T-cell (primary cell): Measurements from ENCODE around the gene CLASRP. TPM values are rescaled to one million over a fixed set of nuclear protein-coding genes. Genes with fewer than 3 reads are reported as not detected.
"Not testable (repeated sequence)": the region's sequence is repeated elsewhere in the genome, so short reads cannot be mapped to it uniquely, and the experiment has no call there.

ENCODE experiments used
- ATAC-seq, 4 experiments: fragments of 200-7000 bp in 3 of 4; fragments of 150-1000 bp in 1 of 4; cut with Tn5 transposase; replicated peaks in 1 of 4; 1 replicate in 3 of 4; 2 replicates in 1 of 4; pipeline ENCODE4 v1.10.0; 2021; ENCODE audit warnings: moderate library complexity in 3 of 4, mild to moderate bottlenecking in 2 of 4, moderate number of reproducible peaks in 1 of 4
- CTCF ChIA-PET, 2 donors: fragments of 300-600 bp; sonication (Branson Sonifier 250); formaldehyde crosslinking; loops; one replicate each; lab custom pipeline; 2022; ENCODE audit warnings: antibody characterized with exemption in 2 of 2; lab: Charles Lee
- POLR2A ChIA-PET, 2 donors: fragments of 300-600 bp; sonication (Branson Sonifier 250); formaldehyde crosslinking; loops; one replicate each; lab custom pipeline; 2022; ENCODE audit warnings: antibody characterized with exemption in 2 of 2; lab: Charles Lee
- DNase-seq, 35 experiments: peaks; one replicate each; pipeline versions ENCODE4 v3.0.0 to v3.0.0-alpha.2; 2013 to 2023
- H3K27ac ChIP-seq: one replicate; pipeline ENCODE4 v1.5.1; 2013; ENCODE audit warnings: low read length
- H3K27me3 ChIP-seq, 2 experiments: replicated peaks in 1 of 2; 1 replicate in 1 of 2; 2 replicates in 1 of 2; pipeline versions ENCODE4 v1.6.1 to v1.7.0; 2013; ENCODE audit warnings: low read length in 1 of 2, mixed read lengths in 1 of 2; ENCODE audit not compliant: control insufficient read depth in 2 of 2, insufficient read depth in 2 of 2; ENCODE audit errors: extremely low read depth in 1 of 2
- H3K36me3 ChIP-seq, 2 donors: 1 replicate in 1 of 2; 2 replicates in 1 of 2; pipeline versions ENCODE4 v1.6.1 to v1.7.0; 2013; ENCODE audit warnings: low read length in 1 of 2; ENCODE audit not compliant: control insufficient read depth in 2 of 2, insufficient read depth in 1 of 2; ENCODE audit errors: extremely low read depth in 1 of 2
- H3K4me1 ChIP-seq, 2 experiments: 1 replicate in 1 of 2; 2 replicates in 1 of 2; pipeline versions ENCODE4 v1.6.1 to v1.7.0; 2013; ENCODE audit warnings: low read length in 2 of 2, mixed read lengths in 1 of 2; ENCODE audit not compliant: insufficient read depth in 2 of 2, control insufficient read depth in 1 of 2; ENCODE audit errors: extremely low read depth in 1 of 2
- H3K4me3 ChIP-seq, 2 donors: 1 replicate in 1 of 2; 2 replicates in 1 of 2; pipeline versions ENCODE4 v1.5.1 to v1.7.0; 2013; ENCODE audit warnings: mild to moderate bottlenecking in 2 of 2, low read length in 1 of 2, moderate library complexity in 1 of 2; ENCODE audit not compliant: control insufficient read depth in 1 of 2; ENCODE audit errors: extremely low read depth in 1 of 2
- H3K9me3 ChIP-seq: 2 replicates; pipeline ENCODE4 v1.7.0; 2013
- H3K27ac Mint-ChIP-seq, 2 donors: one replicate each; pipeline ENCODE4 v1.8.0; 2020 to 2021; ENCODE audit warnings: mild to moderate bottlenecking in 2 of 2, mixed read lengths in 2 of 2
- H3K27me3 Mint-ChIP-seq, 2 donors: one replicate each; pipeline ENCODE4 v1.8.0; 2021 to 2022; ENCODE audit warnings: mixed read lengths in 2 of 2
- H3K36me3 Mint-ChIP-seq: one replicate; pipeline ENCODE4 v1.8.0; 2021; ENCODE audit warnings: mixed read lengths
- H3K4me1 Mint-ChIP-seq, 3 donors: one replicate each; pipeline ENCODE4 v1.8.0; 2020 to 2022; ENCODE audit warnings: mixed read lengths in 3 of 3, mild to moderate bottlenecking in 1 of 3
- H3K4me3 Mint-ChIP-seq, 3 donors: one replicate each; pipeline ENCODE4 v1.8.0; 2020 to 2022; ENCODE audit warnings: mild to moderate bottlenecking in 3 of 3, mixed read lengths in 3 of 3, moderate library complexity in 3 of 3
- H3K9me3 Mint-ChIP-seq, 3 donors: one replicate each; pipeline ENCODE4 v1.8.0; 2020 to 2022; ENCODE audit warnings: mixed read lengths in 3 of 3
- WGBS: methylation state at CpG from one replicate; pipeline ENCODE4 v1.1.5; 2013; ENCODE audit warnings: missing lambda C conversion rate; ENCODE audit not compliant: insufficient coverage; 5-methylcytosine and 5-hydroxymethylcytosine counted together
- total RNA-seq, 35 experiments: library from RNA in 6 of 35; stranded (reverse) in 6 of 35; fragments of 120-200 nt in 1 of 35; gene quantifications; one replicate each; pipeline versions ENCODE4 v1.2.1 to v1.2.4 and lab custom pipeline; 2013 to 2026

CLASRP gene
- total RNA-seq, 5 donors from 2014 or later (not counting 1 experiment from before 2014, with no cell fraction given) = 141 to 153 (median 149) TPM

GRCh38 chr19:45101806-45102205, 63.0 kb downstream of the CLASRP start:
- no peak for ATAC-seq
- Histone ChIP-seq H3K27me3 (no peaks in the 10 kb centered on the region), H3K27ac (no peak overlapping the region), H3K36me3 (peaks cover 3 to 5% of the 10 kb centered on the region in 2 donors), H3K9me3 (no peaks in the 10 kb centered on the region), H3K4me1 (peaks cover 28 to 73% of the 10 kb centered on the region in 2 experiments), H3K4me3 (no peak overlapping the region)
- Mint-ChIP-seq H3K9me3 (no peaks in the 10 kb centered on the region), H3K36me3 (no peaks in the 10 kb centered on the region), H3K4me1 (peaks cover 78 to 82% (median 81%) of the 10 kb centered on the region in 3 donors), H3K27me3 (no peaks in the 10 kb centered on the region), H3K4me3 (no peak overlapping the region), H3K27ac (peak overlapping the region in 1 of 2 donors; percentile 55)
- DNase-seq = no peak
- POLR2A ChIA-PET = no interaction called here
- CTCF ChIA-PET = no interaction called here
- WGBS = 94% methylated on average over 8 of the region's 8 CpGs

GRCh38 chr19:45102481-45102880, 63.6 kb downstream of the CLASRP start:
- Histone ChIP-seq H3K36me3 (peaks cover 3 to 5% of the 10 kb centered on the region in 2 donors), H3K9me3 (no peaks in the 10 kb centered on the region), H3K4me3 (no peak overlapping the region), H3K27ac (peak overlapping the region; percentile 54), H3K4me1 (peaks cover 25 to 66% of the 10 kb centered on the region in 2 experiments), H3K27me3 (no peaks in the 10 kb centered on the region)
- 85% methylated on average over 5 of the region's 7 CpGs for WGBS
- DNase-seq (no peak), ATAC-seq (no peak)
- Mint-ChIP-seq H3K9me3 (no peaks in the 10 kb centered on the region), H3K27me3 (no peaks in the 10 kb centered on the region), H3K36me3 (no peaks in the 10 kb centered on the region), H3K4me1 (peaks cover 72 to 76% (median 76%) of the 10 kb centered on the region in 3 donors), H3K27ac (no peak overlapping the region), H3K4me3 (peak overlapping the region in 1 of 3 donors; percentile 66)
- ChIA-PET POLR2A (no interaction called here), CTCF (interaction anchor here in 1 of 2 donors (1.5 to 2.6 kb wide), 2 partner anchors 10 to 22 kb away, joined by 5 to 16 read pairs; partner anchors contain the start of gene PPP1R37)

- WGBS = 47% methylated on average over 7 of the region's 15 CpGs
- H3K27me3 ChIP-seq = no peaks in the 10 kb centered on the region
- peak overlapping the region; percentile 54 for H3K27ac ChIP-seq
- DNase-seq (peak in 34 of 35 experiments; percentile 15 to 73 (median 44)), ATAC-seq (peak; percentile 80 to 95 (median 88))
- Mint-ChIP-seq H3K4me3 (peak overlapping the region; percentile 66 to 70 (median 69)), H3K36me3 (no peaks in the 10 kb centered on the region), H3K27me3 (no peaks in the 10 kb centered on the region), H3K27ac (peak overlapping the region; percentile 61 to 85), H3K4me1 (peaks cover 68 to 74% (median 69%) of the 10 kb centered on the region in 3 donors), H3K9me3 (no peaks in the 10 kb centered on the region)
- peaks cover 22 to 59% of the 10 kb centered on the region in 2 experiments for H3K4me1 ChIP-seq
- H3K36me3 ChIP-seq = peaks cover 3 to 5% of the 10 kb centered on the region in 2 donors
- H3K4me3 ChIP-seq = peak overlapping the region; percentile 41 to 46
- H3K9me3 ChIP-seq = no peaks in the 10 kb centered on the region
- CTCF ChIA-PET = interaction anchor here in 1 of 2 donors (0.9 to 2.6 kb wide), 5 partner anchors 11 to 87 kb away, joined by 3 to 16 read pairs (median 3); partner anchors contain the start of gene PPP1R37
- POLR2A ChIA-PET = no interaction called here
Measured at GRCh38 chr19:45103156-45103507, 64.3 kb downstream of the CLASRP start.

GRCh38 chr19:45103508-45104319, 64.9 kb downstream of the CLASRP start:
- Histone ChIP-seq H3K36me3 (peaks cover 3 to 5% of the 10 kb centered on the region in 2 donors), H3K27ac (peak overlapping the region; percentile 54), H3K27me3 (no peaks in the 10 kb centered on the region), H3K4me3 (peak overlapping the region; percentile 41 to 46), H3K4me1 (peaks cover 20 to 53% of the 10 kb centered on the region in 2 experiments), H3K9me3 (no peaks in the 10 kb centered on the region)
- 61% methylated on average over 12 of the region's 26 CpGs for WGBS
- DNase-seq (peak in 2 of 35 experiments; percentile 20 to 44), ATAC-seq (peak; percentile 26 to 59 (median 46))
- Mint-ChIP-seq H3K9me3 (no peaks in the 10 kb centered on the region), H3K4me1 (peaks cover 62 to 68% (median 63%) of the 10 kb centered on the region in 3 donors), H3K27me3 (no peaks in the 10 kb centered on the region), H3K4me3 (peak overlapping the region; percentile 66 to 70 (median 69)), H3K27ac (peak overlapping the region; percentile 85 to 89), H3K36me3 (no peaks in the 10 kb centered on the region)
- CTCF ChIA-PET = interaction anchor here (0.6 to 2.6 kb wide), 7 partner anchors 11 to 87 kb away, joined by 3 to 16 read pairs (median 3); partner anchors contain the start of gene PPP1R37 (in 1 of the 2)
- POLR2A ChIA-PET = interaction anchor here in 1 of 2 donors (0.5 kb wide), 1 partner anchor 17 kb away, joined by 3 read pairs; no protein-coding TSS in a partner anchor

GRCh38 chr19:45104658-45105349, 66.0 kb downstream of the CLASRP start:
- H3K4me1 ChIP-seq = peaks cover 20 to 46% of the 10 kb centered on the region in 2 experiments
- H3K36me3 Mint-ChIP-seq = no peaks in the 10 kb centered on the region
- no peaks in the 10 kb centered on the region for H3K9me3 ChIP-seq
- H3K27me3 ChIP-seq = no peaks in the 10 kb centered on the region
- no peak overlapping the region for H3K27ac ChIP-seq
- no peak overlapping the region for H3K4me3 ChIP-seq
- H3K4me1 Mint-ChIP-seq = peaks cover 57 to 62% (median 59%) of the 10 kb centered on the region in 3 donors
- ChIA-PET CTCF (interaction anchor here (0.6 to 2.6 kb wide), 2 partner anchors 12 to 17 kb away, joined by 4 to 16 read pairs; partner anchors contain the start of gene PPP1R37 (in 1 of the 2)), POLR2A (no interaction called here)
- ATAC-seq (peak in 1 of 4 experiments; percentile 34), DNase-seq (peak in 1 of 35 experiments; percentile 32)
- peaks cover under 1 to 5% of the 10 kb centered on the region in 2 donors for H3K36me3 ChIP-seq
- H3K9me3 Mint-ChIP-seq = no peaks in the 10 kb centered on the region
- no peaks in the 10 kb centered on the region for H3K27me3 Mint-ChIP-seq
- H3K27ac Mint-ChIP-seq = peak overlapping the region; percentile 89 to 93
- H3K4me3 Mint-ChIP-seq = peak overlapping the region; percentile 49 to 66 (median 66)
- 26% methylated on average over 13 of the region's 16 CpGs for WGBS

- WGBS = 93% methylated on average over 2 of the region's 11 CpGs
- H3K4me3 Mint-ChIP-seq, H3K36me3 ChIP-seq, H3K27me3 Mint-ChIP-seq, ATAC-seq, H3K27ac Mint-ChIP-seq, H3K36me3 Mint-ChIP-seq, H3K27me3 ChIP-seq, H3K4me3 ChIP-seq, H3K9me3 ChIP-seq, H3K27ac ChIP-seq, DNase-seq, CTCF ChIA-PET, H3K9me3 Mint-ChIP-seq: not testable (repeated sequence)
- H3K4me1 Mint-ChIP-seq = peaks cover 49 to 50% (median 50%) of the 10 kb centered on the region in 3 donors
- POLR2A ChIA-PET = interaction anchor here in 1 of 2 donors (0.7 kb wide), 1 partner anchor 20 kb away, joined by 4 read pairs; no protein-coding TSS in a partner anchor
- peaks cover 21 to 47% of the 10 kb centered on the region in 2 experiments for H3K4me1 ChIP-seq
Measured at GRCh38 chr19:45106363-45106762, 67.5 kb downstream of the CLASRP start.
